Measurements from ENCODE around the gene OBSL1.

OBSL1 gene

DNA sequence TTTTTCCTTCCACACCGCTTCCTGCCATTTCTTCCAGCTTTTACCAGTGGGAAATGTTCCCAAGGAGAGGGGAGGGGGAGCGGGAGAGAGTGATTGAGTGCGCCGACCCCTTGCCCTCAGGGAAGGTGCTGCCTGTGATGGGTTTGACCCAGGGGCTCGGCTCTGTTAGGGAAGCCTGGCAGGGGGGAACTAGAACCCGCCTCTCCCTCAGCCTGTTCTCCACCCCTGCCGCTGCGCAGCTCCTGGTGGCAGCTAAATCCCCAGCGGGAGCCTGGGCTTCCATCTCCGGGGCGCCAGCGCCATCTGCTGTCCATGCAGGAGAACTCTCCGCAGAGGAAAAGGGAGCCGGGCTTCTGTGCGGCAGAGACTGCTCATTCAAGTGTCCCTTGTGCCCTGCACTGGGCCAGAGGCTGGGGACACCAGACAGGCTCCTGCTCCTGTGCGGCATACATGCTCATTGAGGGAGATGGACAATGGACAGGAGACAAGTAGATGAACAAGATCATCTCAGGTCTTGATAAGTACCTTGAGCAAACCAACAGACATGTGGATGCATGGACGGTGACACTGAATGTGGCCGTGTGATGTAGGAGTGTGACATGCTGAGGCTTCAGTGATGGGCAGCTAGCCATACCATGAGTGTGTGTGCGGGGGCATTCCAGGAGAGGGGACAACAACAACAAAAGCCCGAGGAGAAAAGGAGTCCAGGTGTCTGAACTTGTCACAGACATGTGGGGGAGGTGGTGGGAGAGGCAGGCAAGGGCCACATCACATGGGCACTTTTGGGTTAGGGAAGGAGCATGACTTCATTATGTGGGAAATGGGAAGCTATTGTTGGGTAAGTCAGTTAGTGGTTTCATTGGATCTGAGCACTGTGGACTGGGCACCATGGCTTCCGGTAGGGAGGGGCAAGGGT is 41.0 kb downstream of the OBSL1 start:
- DNase-seq: peak; percentile 95

DNA sequence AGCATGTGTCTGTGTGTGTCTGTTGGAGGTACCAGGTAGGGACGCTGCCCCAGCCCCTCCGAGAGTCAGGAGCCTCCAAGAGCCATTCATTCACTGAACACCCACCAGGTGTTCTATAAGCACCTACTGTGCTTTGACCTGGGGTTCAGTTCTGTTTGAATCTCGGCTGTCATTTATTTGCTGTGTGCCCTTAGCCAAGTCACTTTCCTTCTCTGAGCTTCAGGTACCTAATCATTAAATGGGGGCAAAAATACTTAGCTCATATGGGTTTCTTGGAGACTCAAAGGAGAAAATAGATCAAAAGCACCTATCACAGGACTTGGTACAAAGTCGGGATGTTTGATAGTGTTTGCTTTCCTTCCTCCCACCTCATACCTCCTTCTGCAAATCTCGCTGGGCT is 43.9 kb downstream of the OBSL1 start:
- no peak for DNase-seq

DNA sequence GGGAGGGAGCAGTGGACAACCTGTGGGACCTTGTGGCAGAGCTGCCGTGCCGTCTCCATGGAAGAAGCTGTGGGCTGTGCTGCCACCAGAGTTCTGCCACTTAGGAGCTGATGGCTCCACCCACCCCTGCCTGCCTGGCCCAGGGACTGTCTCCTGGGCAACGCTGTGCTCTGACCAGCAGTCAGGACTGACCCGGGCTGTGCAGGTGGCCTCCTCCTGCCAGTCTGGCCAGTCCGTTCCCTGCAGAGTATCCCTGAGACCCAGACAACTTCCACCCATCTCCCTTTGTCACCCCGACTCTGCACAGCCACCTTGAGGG is 44.3 kb downstream of the OBSL1 start:
- DNase-seq: no peak

DNA sequence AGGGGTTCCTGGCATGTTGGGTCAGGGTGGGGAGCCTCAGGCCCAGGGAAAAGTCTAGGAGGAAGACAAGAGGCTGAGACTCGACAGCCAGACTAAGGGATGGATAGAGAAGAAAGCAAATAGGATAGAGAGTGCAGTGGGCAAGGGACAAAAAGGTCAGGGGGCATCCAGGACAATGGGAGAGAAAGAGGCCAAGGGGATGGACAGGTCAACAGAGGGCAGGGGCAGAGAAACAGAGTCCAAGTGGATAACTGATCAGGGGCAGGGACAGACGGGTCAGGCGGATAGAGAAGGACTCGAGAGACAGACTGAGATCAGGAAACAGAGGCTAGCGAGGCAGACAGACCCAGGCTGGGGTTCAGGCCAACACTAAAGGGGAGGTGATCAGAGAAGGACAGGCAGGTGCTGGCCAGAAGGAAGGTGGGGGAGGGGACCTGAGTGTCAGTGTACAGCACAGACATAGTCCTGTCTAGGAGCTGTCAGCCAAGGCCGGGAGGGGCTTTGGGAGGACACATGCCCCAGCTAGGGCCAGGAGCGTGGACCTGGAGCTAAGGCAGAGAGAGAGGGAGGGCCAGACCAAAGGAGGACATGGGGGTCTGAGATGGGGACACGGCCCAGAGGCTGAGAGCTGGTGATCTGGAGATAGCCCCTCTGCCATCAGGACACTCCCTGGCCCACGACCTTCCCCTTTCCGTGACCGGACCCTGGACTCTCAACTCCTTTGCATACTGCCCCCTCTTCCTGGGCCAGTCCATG is 44.8 kb downstream of the OBSL1 start:
- DNase-seq: no peak

DNA sequence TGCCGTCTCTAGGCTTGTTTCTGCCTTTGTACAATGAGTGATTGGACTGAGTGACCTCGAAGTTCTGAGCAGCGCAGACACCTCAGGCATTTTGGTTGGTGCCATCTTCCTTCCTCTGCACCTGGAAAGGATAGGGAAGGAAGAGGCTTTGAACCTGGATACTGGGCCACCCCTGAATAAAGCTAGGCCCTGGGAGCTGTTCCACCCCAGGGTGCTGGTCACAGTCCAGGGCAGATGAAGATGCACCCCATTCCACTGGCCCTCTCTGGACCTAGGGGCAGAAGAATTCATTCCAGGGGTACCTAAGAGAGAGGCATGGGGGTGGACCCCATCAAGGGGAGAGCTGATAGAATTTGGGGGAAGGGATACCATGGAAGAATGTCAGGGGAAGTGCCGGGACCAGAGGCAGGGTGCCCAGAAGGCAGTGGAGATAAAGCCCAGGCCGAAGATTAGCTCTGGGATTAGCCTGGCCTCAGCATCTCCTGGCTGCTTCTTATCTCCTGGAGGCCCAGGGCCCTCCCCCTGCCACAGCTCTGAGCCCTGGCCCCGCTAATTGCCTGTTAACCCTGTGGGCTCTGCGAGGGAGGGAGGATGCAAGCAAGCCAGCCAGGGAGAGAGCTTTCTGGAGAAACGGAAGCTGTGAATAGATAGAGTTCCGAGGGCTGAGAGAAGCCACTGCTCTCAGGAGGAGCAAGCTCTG is 45.7 kb downstream of the OBSL1 start:
- DNase-seq: peak; percentile 91

DNA sequence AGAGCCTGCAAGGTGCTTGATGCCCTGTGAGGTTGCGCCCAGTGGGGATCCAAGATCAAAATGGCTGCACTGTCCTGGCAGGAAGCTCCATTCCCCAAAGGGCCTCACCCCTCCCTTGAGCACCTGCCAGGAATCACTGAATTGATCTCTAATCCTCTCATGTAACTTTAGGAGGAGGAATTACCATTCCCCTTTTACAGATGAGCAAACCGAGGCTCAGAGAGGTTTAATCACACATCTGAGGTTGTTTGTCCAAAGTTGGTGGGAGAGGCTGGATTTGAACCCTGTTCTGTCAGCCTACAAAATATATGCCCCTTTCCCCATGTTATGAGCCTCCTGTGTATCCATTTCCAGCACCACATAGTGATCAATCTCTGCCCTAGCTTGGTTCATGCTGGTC is 46.5 kb downstream of the OBSL1 start:
- no peak for DNase-seq

DNA sequence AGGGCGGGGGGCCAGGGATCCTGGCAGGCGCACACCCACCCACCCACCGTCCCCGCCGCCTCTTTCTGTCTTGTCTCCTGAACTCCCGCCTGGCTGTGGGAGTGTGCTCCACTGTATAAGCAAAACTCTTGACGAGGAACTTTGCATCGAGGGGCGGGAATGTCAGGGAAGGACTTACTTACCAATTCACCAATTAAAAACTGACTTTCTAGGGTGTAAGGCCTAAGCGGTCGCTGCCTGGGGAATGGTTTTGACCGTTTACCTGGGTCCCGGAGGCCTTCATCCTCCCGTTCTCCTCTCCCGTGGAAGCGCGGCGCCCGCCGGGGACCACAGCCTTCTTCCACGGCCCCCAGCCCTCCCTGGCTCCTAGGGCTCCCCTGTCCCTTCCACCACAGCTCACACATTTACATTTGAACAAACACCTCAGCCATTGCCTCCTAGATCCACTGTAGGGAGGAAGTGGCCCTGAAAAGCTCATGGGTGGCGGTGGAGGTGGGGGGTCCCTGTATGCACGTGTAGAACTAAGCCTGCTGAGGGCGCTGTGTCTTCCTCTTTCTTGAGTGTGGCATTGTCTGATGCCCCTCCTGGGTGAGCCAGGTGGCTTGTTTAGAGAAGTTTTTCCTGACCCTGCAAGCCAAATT is 48.2 kb downstream of the OBSL1 start:
- DNase-seq: no peak

DNA sequence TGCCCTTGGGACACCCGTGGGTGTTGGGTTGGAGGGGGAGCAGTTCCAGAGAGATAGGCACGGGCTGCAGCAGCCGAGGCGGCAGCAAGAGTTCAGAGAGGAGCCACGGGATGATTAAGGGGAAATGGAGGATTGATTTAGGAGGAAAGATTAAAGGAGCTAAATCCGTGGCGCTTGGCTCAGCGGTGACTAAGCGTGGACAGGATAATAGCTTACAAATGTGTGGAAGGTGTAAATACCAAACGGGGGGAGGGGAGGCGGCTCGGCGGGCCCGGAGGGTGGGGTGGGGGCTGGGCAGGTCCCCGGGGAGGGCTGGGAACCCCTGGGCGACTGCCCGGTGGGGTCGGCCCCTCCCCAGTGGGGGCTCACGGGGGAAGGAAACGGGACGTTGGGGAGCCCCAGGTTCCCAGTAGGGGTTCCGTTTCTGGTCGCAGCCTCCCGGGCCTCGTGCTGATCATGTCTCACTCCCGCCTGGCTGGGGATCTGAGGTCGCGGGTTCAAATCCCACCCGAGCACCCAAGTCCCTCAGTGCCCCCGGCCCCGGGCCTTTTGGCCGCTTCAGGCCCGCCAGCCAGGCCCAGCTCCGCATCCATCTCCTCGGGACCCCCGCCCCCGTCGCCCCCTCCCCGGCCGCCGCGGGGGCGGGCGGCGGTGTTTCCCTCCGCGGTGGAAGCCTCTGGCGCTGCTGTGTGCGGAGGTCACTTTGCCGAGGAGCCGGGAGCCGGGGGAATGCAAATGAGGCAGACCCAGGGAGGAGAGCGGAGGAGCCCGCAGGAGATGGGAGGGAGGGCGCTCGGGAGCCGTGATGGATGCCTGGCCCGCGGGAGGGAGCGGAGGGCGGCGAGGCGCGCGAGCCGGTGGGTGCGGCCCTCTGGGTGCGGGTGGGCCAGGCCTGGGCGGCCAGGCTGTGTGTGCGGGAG is 49.0 kb downstream of the OBSL1 start:
- DNase-seq: peak; percentile 92

DNA sequence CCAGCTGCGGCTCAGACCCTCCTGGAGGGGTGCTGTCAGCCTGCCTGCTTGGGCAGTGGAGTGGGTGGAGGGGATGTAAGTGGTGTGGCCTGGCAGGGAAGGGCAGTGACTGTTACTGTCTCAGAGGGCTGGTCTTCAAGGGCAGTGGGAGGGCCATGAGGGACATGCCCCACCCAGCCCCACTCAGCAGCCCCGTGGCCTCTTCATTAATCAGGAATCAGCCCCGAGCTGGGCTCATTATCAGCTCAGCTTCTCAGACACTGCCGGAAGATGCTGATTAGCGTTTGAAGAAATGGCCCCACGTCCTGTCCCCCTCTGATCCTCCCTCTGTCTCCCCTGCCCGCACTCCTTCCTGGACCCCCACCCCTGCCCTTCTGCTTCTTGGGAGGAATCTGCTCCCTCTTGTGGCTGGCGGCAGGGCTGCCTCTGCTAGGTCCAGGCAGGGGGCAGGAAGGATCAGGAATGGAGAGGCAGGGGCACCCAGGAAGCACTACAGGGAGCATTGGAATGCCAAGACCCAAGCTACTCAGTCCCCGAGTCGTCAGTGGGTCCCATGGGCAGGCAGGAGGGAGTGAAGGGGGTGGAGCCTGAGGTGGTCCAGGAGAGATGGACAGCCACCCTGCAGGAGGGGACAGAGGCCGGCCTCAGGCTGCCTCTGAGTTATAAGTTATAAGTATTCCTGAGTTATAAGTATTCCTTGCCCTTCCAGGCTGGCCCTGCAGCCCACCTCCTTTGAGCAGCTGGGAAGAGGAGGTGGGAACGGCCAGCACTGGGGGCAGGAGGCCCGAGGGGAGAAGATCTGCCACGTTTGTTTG is 50.1 kb downstream of the OBSL1 start:
- peak; percentile 94 for DNase-seq

DNA sequence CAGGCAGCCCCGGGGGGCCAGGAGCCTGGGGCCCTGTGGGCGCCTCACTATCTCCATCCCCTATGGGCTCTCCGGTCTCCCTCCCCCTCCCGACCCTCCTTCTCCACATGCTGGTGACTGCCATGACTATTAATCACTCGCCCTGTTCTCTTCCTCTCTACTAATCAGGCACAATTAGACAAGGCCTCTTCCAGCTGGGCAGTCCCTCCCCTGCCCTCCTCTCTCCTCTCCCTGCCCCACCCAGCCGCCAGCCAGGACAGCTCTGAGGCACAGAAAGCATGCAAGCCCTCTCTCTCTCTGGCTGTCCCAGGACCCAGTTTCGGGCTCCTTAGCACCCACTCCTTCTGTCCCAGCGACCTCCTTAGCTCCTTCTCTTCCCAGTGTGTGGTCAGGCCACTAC is 51.3 kb downstream of the OBSL1 start:
- DNase-seq: no peak

DNA sequence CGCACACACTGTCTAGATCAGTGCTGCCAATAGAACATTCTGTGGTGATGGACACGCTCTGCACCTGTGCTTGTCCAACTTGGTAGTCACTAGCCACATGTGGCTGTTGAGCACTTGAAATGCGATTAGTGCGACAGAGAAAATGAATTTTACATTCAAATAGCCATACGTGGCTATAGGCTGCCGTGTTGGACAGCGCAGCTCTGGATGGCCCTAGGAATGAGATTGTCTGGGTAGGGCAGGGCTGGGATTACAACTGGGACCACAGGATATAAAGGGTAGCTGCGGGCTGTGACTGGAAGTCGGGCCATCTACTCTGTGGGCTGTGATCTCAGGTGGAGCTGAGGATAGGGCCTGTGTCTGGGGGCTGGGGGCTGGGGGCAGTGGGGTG is 51.8 kb downstream of the OBSL1 start:
- no peak for DNase-seq

DNA sequence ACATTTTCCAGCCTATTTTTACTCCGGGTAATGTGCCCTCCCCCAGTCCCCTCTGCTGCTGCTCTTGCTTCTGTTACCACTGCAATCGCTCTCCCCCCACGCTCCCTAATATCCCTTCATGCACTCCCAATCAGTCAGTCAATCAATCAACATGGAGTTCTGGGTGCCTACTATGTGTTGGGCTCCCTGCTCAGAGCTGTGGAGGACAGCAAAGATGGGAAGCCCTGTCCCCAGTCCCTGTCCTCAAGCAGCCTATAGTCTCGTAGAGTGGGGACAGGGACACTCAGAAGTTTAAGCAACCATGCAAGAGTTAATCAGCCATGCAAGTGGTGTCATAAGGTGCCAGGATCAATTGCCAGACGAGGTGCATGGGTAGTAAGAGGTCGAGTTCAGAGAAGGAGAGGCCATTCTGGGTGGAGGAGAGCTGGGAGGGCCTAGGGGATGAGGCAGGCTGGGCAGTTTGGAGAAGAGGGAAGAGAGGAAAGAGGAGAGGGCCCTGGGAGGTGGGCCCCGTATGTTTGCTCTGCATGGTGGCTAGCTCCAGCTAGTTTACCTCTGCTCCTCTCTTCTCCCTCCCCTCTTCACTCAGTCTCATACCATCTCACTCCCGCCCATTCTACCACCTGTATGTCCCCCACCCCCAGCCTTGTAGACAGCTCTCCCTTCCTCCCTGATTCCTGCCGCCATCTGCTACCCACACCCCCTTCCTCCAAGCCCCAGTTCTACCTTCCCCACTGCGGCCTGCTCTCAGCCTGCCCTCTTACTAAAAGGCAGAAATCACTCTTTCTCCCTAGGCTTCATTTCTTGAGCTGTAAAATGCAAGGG is 53.2 kb downstream of the OBSL1 start:
- no peak for DNase-seq

DNA sequence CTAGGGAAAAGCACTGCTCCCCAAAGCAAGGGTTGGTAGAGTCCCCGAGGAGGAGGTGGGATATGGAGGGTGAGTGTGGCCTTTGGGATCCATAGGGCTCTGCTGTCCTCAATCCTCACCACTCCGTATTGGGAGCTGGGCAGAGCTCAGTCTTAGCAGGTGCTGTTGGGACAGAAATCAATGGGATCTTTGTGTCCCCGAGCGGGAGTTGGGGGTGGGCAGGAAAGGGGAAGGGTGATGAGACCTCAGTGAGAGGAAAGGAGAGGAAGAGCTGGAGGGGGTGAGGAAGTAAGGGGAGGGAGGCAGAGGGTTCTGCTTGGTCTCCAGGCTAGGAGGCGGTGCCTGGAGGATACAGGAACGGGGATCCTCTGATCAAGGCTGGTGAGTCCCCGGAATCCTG is 54.5 kb downstream of the OBSL1 start:
- no peak for DNase-seq

DNA sequence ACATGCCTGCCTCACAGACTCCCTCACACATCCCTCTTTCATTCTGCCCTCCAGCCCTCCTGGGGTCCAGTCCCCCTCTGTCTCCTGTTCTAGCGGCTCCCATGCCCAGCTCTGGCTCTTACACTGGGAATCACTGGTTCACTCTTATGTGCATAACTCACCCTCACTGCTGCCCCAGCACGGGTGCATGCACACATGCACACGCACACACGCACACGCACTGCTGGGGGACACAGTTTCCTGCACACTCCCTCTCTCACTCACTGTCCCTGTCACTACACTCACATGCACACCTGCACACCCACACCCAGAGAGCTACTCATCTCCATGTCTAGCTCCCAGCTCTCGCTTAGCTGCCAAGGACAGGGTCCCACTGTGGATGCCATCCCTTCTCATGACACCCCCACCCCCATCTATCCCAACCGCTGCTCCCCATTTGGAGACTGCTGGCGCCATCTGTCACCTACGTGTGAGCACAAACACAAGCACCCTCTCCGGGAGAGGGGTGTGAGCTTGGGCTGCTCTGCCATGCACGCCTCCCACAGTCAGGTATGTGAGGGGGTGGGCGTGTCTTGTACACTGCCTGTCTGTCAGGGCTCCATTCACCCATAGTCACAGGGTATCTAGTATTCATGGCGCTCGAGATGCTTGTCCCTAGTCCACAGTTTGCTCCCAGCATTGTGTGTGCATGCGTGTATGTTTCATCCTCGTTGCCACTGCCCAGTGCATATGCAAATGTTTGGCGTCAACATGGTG is 55.3 kb downstream of the OBSL1 start:
- no peak for DNase-seq

DNA sequence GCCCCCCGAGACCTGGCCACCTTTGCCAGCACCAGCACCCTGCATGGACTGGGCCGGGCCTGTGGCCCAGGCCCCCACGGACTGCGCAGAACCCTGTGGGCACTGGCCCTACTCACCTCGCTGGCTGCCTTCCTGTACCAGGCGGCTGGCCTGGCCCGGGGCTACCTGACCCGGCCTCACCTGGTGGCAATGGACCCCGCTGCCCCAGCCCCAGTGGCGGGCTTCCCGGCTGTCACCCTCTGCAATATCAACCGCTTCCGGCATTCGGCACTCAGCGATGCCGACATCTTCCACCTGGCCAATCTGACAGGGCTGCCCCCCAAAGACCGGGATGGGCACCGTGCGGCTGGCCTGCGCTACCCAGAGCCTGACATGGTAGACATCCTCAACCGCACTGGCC is 56.5 kb downstream of the OBSL1 start:
- no peak for DNase-seq

DNA sequence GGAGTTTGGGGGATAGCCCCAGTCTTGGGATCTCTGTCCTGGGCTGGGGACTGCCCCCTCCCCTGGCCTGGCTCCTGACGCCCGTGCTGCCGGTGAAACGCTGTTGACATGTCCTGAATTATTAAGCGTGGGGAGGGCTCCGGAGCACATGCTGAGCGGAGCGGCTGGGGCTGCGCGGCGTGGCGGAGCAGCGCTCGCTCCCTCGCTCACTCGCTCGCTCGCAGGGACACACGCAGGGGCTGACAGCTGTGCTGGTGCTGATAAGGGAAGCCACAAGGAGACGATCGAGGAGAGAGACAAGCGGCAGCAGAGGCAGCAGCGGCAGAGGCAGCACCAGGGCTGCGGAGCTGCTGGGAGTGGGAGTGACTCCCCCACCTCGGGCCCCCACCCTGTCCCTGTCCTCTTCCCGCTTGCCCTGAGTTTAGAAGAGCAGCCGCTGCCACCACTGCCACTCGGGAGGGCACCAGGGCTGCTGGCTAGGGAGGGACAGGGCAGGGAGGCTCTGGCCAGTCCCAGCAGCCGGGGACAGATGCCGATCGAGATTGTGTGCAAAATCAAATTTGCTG is 57.1 kb downstream of the OBSL1 start, which contains the start of gene ASIC4:
Gene ASIC4 (plus strand): TSS at position 287 of the 566 bp plus-strand sequence. CDS start 243 bp downstream, at position 530.
- no peak for DNase-seq

DNA sequence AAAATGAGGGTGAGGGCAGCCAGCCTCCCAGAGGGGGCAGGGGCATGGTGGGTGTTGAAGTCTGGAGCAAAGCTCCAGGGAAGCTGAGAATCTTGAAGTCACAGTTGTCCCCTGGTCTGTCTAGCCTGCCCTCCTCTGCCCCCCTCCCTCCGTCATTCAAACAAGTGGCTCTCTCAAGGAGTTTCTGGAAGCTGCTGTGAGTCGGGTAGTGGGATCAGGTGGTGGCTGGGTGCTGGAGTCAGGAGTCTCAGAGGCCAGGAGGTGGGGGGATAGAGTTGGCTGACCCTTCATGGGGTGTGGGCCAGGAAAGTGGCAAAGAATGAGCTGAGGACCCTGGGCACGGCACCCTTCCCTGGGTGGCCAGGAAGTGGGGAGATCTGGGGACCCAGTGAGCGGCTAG is 57.6 kb downstream of the OBSL1 start:
- no peak for DNase-seq

DNA sequence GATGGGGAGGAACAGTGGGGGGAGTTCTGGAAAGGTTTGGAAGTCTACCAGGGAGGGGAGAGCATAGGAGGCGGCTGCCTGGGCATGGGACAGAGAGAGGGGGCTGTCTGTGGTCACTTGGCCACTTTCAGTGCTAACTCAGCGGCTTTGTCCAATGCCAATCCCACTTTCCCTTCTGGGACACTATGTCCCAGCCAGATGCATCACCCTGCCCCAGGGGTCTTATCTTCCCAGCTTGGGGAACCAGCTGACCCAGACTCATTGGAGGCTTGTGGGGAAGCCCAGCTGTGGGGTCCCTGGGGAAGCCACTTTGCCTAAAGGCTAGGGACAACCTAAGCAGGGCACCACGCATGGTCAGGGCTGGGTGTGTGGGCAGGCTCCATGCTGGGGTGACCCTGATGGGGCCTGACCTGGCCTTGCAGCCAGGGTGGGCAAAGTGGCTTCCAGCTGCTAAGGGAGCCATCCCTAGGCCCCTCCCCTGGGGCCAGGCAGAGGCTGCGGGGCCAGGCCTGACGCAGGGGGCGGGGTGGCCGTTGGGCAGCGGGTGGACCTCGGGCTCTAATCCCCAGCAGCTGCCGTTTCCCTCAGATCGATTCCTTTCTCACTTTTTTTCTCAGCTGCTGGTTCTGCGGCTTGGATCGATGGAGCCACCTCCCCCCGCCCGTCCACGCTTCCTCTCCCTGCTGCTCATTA is 58.7 kb downstream of the OBSL1 start:
- no peak for DNase-seq

Data from islet precursor cell (in vitro differentiated cells).